Measurements from ENCODE around the gene IGSF21.

DNA sequence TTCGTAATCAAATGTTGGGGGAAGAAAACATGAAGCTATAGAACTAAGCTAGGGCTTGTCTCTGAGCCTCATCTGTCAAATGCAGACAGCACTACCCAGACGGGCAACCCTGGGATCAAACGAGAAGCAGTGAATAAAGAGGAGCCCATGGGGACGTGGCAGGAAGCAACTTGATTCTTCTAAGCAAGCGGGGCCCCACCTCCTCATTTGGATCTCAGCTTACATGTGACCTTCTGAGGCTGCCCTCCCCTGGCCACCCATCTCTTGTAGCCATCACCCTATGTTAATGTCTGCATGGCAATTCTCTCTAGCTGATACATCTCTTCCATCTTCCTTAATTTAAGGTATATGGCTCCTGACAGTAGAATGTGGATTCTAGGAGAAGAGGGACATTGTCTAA, 171.3 kb downstream of the IGSF21 start:
- no peak for TF ChIP-seq EZH2 (IDR thresholded peaks at IDR 0.05; ENCODE audit: borderline replicate concordance, low read depth, low read length, severe bottlenecking)
- TF ChIP-seq POLR2AphosphoS5 (IDR thresholded peaks at IDR 0.05; ENCODE audit: insufficient read depth, low read depth, low read length) = no peak
- TF ChIP-seq POLR2A (IDR thresholded peaks at IDR 0.05; ENCODE audit: low read depth, low read length) = no peak
- TF ChIP-seq, protein P1, sequence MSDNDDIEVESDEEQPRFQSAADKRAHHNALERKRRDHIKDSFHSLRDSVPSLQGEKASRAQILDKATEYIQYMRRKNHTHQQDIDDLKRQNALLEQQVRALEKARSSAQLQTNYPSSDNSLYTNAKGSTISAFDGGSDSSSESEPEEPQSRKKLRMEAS (IDR thresholded peaks at IDR 0.05; ENCODE audit: insufficient read depth, insufficient read length) = no peak
- TF ChIP-seq, protein P2, sequence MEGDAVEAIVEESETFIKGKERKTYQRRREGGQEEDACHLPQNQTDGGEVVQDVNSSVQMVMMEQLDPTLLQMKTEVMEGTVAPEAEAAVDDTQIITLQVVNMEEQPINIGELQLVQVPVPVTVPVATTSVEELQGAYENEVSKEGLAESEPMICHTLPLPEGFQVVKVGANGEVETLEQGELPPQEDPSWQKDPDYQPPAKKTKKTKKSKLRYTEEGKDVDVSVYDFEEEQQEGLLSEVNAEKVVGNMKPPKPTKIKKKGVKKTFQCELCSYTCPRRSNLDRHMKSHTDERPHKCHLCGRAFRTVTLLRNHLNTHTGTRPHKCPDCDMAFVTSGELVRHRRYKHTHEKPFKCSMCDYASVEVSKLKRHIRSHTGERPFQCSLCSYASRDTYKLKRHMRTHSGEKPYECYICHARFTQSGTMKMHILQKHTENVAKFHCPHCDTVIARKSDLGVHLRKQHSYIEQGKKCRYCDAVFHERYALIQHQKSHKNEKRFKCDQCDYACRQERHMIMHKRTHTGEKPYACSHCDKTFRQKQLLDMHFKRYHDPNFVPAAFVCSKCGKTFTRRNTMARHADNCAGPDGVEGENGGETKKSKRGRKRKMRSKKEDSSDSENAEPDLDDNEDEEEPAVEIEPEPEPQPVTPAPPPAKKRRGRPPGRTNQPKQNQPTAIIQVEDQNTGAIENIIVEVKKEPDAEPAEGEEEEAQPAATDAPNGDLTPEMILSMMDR (IDR thresholded peaks at IDR 0.05; ENCODE audit: extremely low read depth in 1 of 2, insufficient read depth in 1 of 2, low read depth in 1 of 2, low read length in 2 of 2) = no peak
